Measurements from ENCODE around the gene SLC35G6.
A peak's percentile ranks its signal among the peaks of the same experiment; 100 is the strongest.

SLC35G6 gene

GRCh38 chr17:7438656-7439460 lies 42.4 kb upstream of the SLC35G6 start:
- H3K4me3 ChIP-seq (ENCODE audit: low read depth, low read length) = peak overlapping the region; percentile 27
- TF ChIP-seq CTCF (IDR thresholded peaks at IDR 0.05; ENCODE audit: low read depth, low read length) = no peak
- DNase-seq (ENCODE audit: low read depth, low spot score) = no peak
- in situ Hi-C loops (cut with HindIII; ENCODE audit: low sequenced_read_pairs) = no loop called here

GRCh38 chr17:7439462-7440112 lies 41.7 kb upstream of the SLC35G6 start, which contains the start of gene FGF11:
Gene FGF11, plus strand, starts transcription at chr17:7439512. Its CDS starts 109 bp downstream, at chr17:7439621.
- in situ Hi-C loops (cut with HindIII; ENCODE audit: low sequenced_read_pairs) = no loop called here
- no peak for TF ChIP-seq CTCF (IDR thresholded peaks at IDR 0.05; ENCODE audit: low read depth, low read length)
- H3K4me3 ChIP-seq (ENCODE audit: low read depth, low read length) = peak within 1 kb of the TSS; percentile 39
- DNase-seq (ENCODE audit: low read depth, low spot score) = no peak

- TF ChIP-seq CTCF (IDR thresholded peaks at IDR 0.05; ENCODE audit: low read depth, low read length) = no peak
- peak; percentile 6 for DNase-seq (ENCODE audit: low read depth, low spot score)
- H3K4me3 ChIP-seq (ENCODE audit: low read depth, low read length) = peak overlapping the region; percentile 39
- in situ Hi-C loops (cut with HindIII; ENCODE audit: low sequenced_read_pairs) = no loop called here
Observed at GRCh38 chr17:7440113-7440833, 41.0 kb upstream of the SLC35G6 start.

GRCh38 chr17:7440834-7441195 lies 40.4 kb upstream of the SLC35G6 start:
- H3K4me3 ChIP-seq (ENCODE audit: low read depth, low read length) = peak overlapping the region; percentile 39
- no peak for TF ChIP-seq CTCF (IDR thresholded peaks at IDR 0.05; ENCODE audit: low read depth, low read length)
- DNase-seq (ENCODE audit: low read depth, low spot score) = peak; percentile 29
- in situ Hi-C loops (cut with HindIII; ENCODE audit: low sequenced_read_pairs) = no loop called here

- no peak for TF ChIP-seq CTCF (IDR thresholded peaks at IDR 0.05; ENCODE audit: low read depth, low read length)
- DNase-seq (ENCODE audit: low read depth, low spot score) = no peak
- no peak overlapping the region for H3K4me3 ChIP-seq (ENCODE audit: low read depth, low read length)
- in situ Hi-C loops (cut with HindIII; ENCODE audit: low sequenced_read_pairs) = no loop called here
Observed at GRCh38 chr17:7441266-7441665, 40.0 kb upstream of the SLC35G6 start.

GRCh38 chr17:7442142-7442541 lies 39.1 kb upstream of the SLC35G6 start:
- no peak for TF ChIP-seq CTCF (IDR thresholded peaks at IDR 0.05; ENCODE audit: low read depth, low read length)
- H3K4me3 ChIP-seq (ENCODE audit: low read depth, low read length) = no peak overlapping the region

More at GRCh38 chr17:7442142-7442541, 39.1 kb upstream of the SLC35G6 start:
- DNase-seq (ENCODE audit: low read depth, low spot score) = no peak
- in situ Hi-C loops (cut with HindIII; ENCODE audit: low sequenced_read_pairs) = no loop called here

Data from astrocyte of the spinal cord (primary cell).